Forelimb muscle (tissue), 1 donor: Measurements from ENCODE around the gene ABCG5. TPM values are rescaled to one million over a fixed set of nuclear protein-coding genes. Genes with fewer than 3 reads are reported as not detected.
A peak's percentile ranks its signal among the peaks of the same experiment; 100 is the strongest.

ENCODE experiments used
- DNase-seq: peaks from one replicate; pipeline ENCODE4 v3.0.0-alpha.2; 2013; ENCODE audit warnings: low read depth
- polyA plus RNA-seq: library from polyadenylated mRNA; unstranded; fragments of 120-200 nt; gene quantifications from one replicate; pipeline ENCODE4 v1.2.1, GENCODE V29; 2013; ENCODE audit not compliant: insufficient read length

Gene ABCG5
- polyA plus RNA-seq, 1 donor: 0.05 TPM

- no peak for DNase-seq
Measured at GRCh38 chr2:43810452-43810851, 28.2 kb downstream of the ABCG5 start.

GRCh38 chr2:43806719-43807031 is 32.0 kb downstream of the ABCG5 start:
- no peak for DNase-seq

- DNase-seq: no peak
Measured at GRCh38 chr2:43803113-43803512, 35.5 kb downstream of the ABCG5 start.

GRCh38 chr2:43802135-43802534 is 36.5 kb downstream of the ABCG5 start:
- DNase-seq: no peak

- no peak for DNase-seq
Measured at GRCh38 chr2:43800894-43801293, 37.7 kb downstream of the ABCG5 start.

GRCh38 chr2:43798300-43798699 is 40.3 kb downstream of the ABCG5 start:
- DNase-seq: no peak

- DNase-seq: no peak
Measured at GRCh38 chr2:43796206-43796605, 42.4 kb downstream of the ABCG5 start.

- DNase-seq: no peak
Measured at GRCh38 chr2:43794956-43795355, 43.7 kb downstream of the ABCG5 start.

- no peak for DNase-seq
Measured at GRCh38 chr2:43792653-43793052, 46.0 kb downstream of the ABCG5 start.

- DNase-seq: no peak
Measured at GRCh38 chr2:43791035-43791765, 47.4 kb downstream of the ABCG5 start.

GRCh38 chr2:43790147-43790546 is 48.5 kb downstream of the ABCG5 start:
- no peak for DNase-seq

- DNase-seq: no peak
Measured at GRCh38 chr2:43788646-43789045, 50.0 kb downstream of the ABCG5 start.

GRCh38 chr2:43787895-43788294 is 50.7 kb downstream of the ABCG5 start:
- DNase-seq: no peak

- no peak for DNase-seq
Measured at GRCh38 chr2:43778233-43778632, 60.4 kb downstream of the ABCG5 start.

- DNase-seq: no peak
Measured at GRCh38 chr2:43777306-43777926, 61.2 kb downstream of the ABCG5 start.

GRCh38 chr2:43776324-43776723 is 62.3 kb downstream of the ABCG5 start:
- no peak for DNase-seq

- no peak for DNase-seq
Measured at GRCh38 chr2:43774617-43775016, 64.0 kb downstream of the ABCG5 start.

- DNase-seq: peak; percentile 89
Measured at GRCh38 chr2:43773876-43774613, 64.6 kb downstream of the ABCG5 start, which contains the start of gene DYNC2LI1. Gene DYNC2LI1, plus strand, starts transcription at chr2:43774039. Its CDS starts 100 bp downstream, at chr2:43774139.

GRCh38 chr2:43766006-43766405 is 72.6 kb downstream of the ABCG5 start:
- DNase-seq: no peak

- no peak for DNase-seq
Measured at GRCh38 chr2:43764086-43764705, 74.4 kb downstream of the ABCG5 start.

- DNase-seq: no peak
Measured at GRCh38 chr2:43763091-43763490, 75.5 kb downstream of the ABCG5 start.
